HG03139 (cell line): ENCODE measurements around the gene FAT4.
A peak's percentile ranks its signal among the peaks of the same experiment; 100 is the strongest.

Source experiments
- ATAC-seq: cut with Tn5 transposase; IDR thresholded peaks from one replicate; pipeline ENCODE4 v1.9.1; 2021; ENCODE audit not compliant: unreplicated experiment

FAT4 gene

GRCh38 chr4:125314676-125315575 is at the start of gene FAT4:
Gene FAT4, plus strand, starts transcription at chr4:125314955. Its CDS starts 1,457 bp downstream, at chr4:125316412.
- ATAC-seq = peak; percentile 83

GRCh38 chr4:125265846-125266245 is 48.9 kb upstream of the FAT4 start:
- ATAC-seq = no peak

- ATAC-seq = no peak
Observed at GRCh38 chr4:125266901-125267604, 47.7 kb upstream of the FAT4 start.

GRCh38 chr4:125267630-125268029 is 47.1 kb upstream of the FAT4 start:
- no peak for ATAC-seq

GRCh38 chr4:125268068-125268755 is 46.5 kb upstream of the FAT4 start:
- ATAC-seq = no peak

- ATAC-seq = no peak
Observed at GRCh38 chr4:125276811-125277210, 37.9 kb upstream of the FAT4 start.

- ATAC-seq = no peak
Observed at GRCh38 chr4:125277790-125278189, 37.0 kb upstream of the FAT4 start.

- no peak for ATAC-seq
Observed at GRCh38 chr4:125280892-125281403, 33.8 kb upstream of the FAT4 start.

- ATAC-seq = no peak
Observed at GRCh38 chr4:125283707-125284279, 31.0 kb upstream of the FAT4 start.

GRCh38 chr4:125297116-125297515 is 17.6 kb upstream of the FAT4 start:
- ATAC-seq = no peak

- ATAC-seq = no peak
Observed at GRCh38 chr4:125303058-125303457, 11.7 kb upstream of the FAT4 start.

GRCh38 chr4:125303821-125304220 is 10.9 kb upstream of the FAT4 start:
- no peak for ATAC-seq

- ATAC-seq = no peak
Observed at GRCh38 chr4:125306112-125306511, 8.6 kb upstream of the FAT4 start.

- no peak for ATAC-seq
Observed at GRCh38 chr4:125306533-125306932, 8.2 kb upstream of the FAT4 start.

- ATAC-seq = no peak
Observed at GRCh38 chr4:125311503-125311902, 3.3 kb upstream of the FAT4 start.

- no peak for ATAC-seq
Observed at GRCh38 chr4:125313497-125313896, 1.3 kb upstream of the FAT4 start.

- ATAC-seq = no peak
Observed at GRCh38 chr4:125313989-125314667, 627 bp upstream of the FAT4 start.

GRCh38 chr4:125315576-125316400 is 1.0 kb downstream of the FAT4 start:
- ATAC-seq = no peak

- no peak for ATAC-seq
Observed at GRCh38 chr4:125316401-125316790, 1.6 kb downstream of the FAT4 start.
